Fibroblast of lung (primary cell): ENCODE measurements around the gene ZBTB40.

Experiments
- EZH2 ChIP-seq: IDR thresholded peaks from 2 replicates; pipeline ENCODE4 v1.5.1; 2012; ENCODE audit warnings: low read length, control low read depth, mild to moderate bottlenecking; ENCODE audit errors: missing control alignments
- TF ChIP-seq, protein P1 (sequence below), 2 donors: IDR thresholded peaks in 1 of 2; conservative IDR thresholded peaks in 1 of 2; 1 replicate in 1 of 2; 2 replicates in 1 of 2; pipeline ENCODE4 v1.5.1; 2011 to 2012; ENCODE audit warnings: low read length in 2 of 2, control low read depth in 1 of 2, inconsistent platforms in 1 of 2, low read depth in 1 of 2, mild to moderate bottlenecking in 1 of 2

DNA sequence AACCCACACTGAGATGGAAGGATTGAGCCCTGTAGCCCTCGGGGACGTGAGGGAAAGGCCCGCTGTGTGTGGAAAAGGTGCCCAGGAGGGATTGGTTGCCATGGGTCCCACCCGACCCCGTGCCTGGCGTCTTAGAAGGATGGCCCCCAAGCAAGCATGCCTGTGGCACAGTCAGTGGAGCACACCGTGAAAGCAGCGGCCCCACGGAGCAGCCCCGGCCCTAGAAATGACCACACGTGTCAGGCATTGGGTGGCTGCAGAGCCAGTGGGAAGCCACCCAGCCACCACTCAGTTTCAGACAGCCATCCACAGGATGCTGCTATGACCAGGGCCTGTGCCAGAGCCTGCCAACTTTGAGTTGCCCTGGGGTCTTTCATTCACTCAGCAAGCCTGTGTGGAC, 98.4 kb downstream of the ZBTB40 start:
- TF ChIP-seq, protein P1, sequence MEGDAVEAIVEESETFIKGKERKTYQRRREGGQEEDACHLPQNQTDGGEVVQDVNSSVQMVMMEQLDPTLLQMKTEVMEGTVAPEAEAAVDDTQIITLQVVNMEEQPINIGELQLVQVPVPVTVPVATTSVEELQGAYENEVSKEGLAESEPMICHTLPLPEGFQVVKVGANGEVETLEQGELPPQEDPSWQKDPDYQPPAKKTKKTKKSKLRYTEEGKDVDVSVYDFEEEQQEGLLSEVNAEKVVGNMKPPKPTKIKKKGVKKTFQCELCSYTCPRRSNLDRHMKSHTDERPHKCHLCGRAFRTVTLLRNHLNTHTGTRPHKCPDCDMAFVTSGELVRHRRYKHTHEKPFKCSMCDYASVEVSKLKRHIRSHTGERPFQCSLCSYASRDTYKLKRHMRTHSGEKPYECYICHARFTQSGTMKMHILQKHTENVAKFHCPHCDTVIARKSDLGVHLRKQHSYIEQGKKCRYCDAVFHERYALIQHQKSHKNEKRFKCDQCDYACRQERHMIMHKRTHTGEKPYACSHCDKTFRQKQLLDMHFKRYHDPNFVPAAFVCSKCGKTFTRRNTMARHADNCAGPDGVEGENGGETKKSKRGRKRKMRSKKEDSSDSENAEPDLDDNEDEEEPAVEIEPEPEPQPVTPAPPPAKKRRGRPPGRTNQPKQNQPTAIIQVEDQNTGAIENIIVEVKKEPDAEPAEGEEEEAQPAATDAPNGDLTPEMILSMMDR (conservative IDR thresholded peaks at IDR 0.05 in 1 of 2, IDR thresholded peaks at IDR 0.05 in 1 of 2; ENCODE audit: low read depth in 1 of 2, low read length in 2 of 2) = no peak
- TF ChIP-seq EZH2 = no peak
